Posterior vena cava (tissue), 2 donors: Measurements from ENCODE around the gene OPN3. TPM values are rescaled to one million over a fixed set of nuclear protein-coding genes. Genes with fewer than 3 reads are reported as not detected.

ENCODE experiments used
- DNase-seq: peaks from one replicate; pipeline ENCODE4 v3.0.0-alpha.2; 2020; ENCODE audit warnings: low spot score
- intact Hi-C, 2 donors: fragments of 100-400 bp; cut with DNase I; formaldehyde crosslinking; loops; one replicate each; pipeline versions ENCODE4 v1.14.1 to v1.14.2; 2022 to 2023
- total RNA-seq, 2 donors: library from RNA; stranded (reverse); fragmentation: NEBNext Ultra II Directional; extraction: Animal tissue kit (Norgen Biotek cat#: 25700); gene quantifications; one replicate each; pipeline ENCODE4 v1.2.1, GENCODE V29; 2021
- donor health status: DM: yes; HTN: yes; CAD: no.
- donor health status: DM: yes; HTN: yes; CAD: no.

The OPN3 gene
- total RNA-seq, 2 donors from 2014 or later, result 4.0 to 4.1 TPM

GRCh38 chr1:241600496-241600901, 39.7 kb downstream of the OPN3 start:
- DNase-seq, result no peak
- intact Hi-C loops, result loop anchor here (10.0 kb wide), 2 partner anchors 254 to 414 kb away; no protein-coding TSS in a partner anchor

- no peak for DNase-seq
- intact Hi-C loops, result no loop called here
These were observed 41.9 kb downstream of the OPN3 start for GRCh38 chr1:241598249-241598648.

GRCh38 chr1:241596633-241597032, 43.5 kb downstream of the OPN3 start:
- intact Hi-C loops, result no loop called here
- DNase-seq, result no peak

- DNase-seq, result no peak
These were observed 47.0 kb downstream of the OPN3 start for GRCh38 chr1:241593186-241593585.

GRCh38 chr1:241592273-241592958, 47.8 kb downstream of the OPN3 start:
- intact Hi-C loops, result no loop called here
- no peak for DNase-seq

More at GRCh38 chr1:241593186-241593585, 47.0 kb downstream of the OPN3 start:
- intact Hi-C loops, result no loop called here

GRCh38 chr1:241591736-241592135, 48.4 kb downstream of the OPN3 start:
- intact Hi-C loops, result no loop called here
- DNase-seq, result no peak

- intact Hi-C loops, result no loop called here
- DNase-seq, result no peak
These were observed 48.9 kb downstream of the OPN3 start for GRCh38 chr1:241591317-241591716.

- no peak for DNase-seq
- intact Hi-C loops, result no loop called here
These were observed 49.5 kb downstream of the OPN3 start for GRCh38 chr1:241590719-241591118.

- no peak for DNase-seq
- intact Hi-C loops, result no loop called here
These were observed 50.6 kb downstream of the OPN3 start for GRCh38 chr1:241589521-241589920.

GRCh38 chr1:241586905-241587512, 53.2 kb downstream of the OPN3 start:
- DNase-seq, result no peak
- intact Hi-C loops, result no loop called here

GRCh38 chr1:241582921-241583321, 57.2 kb downstream of the OPN3 start:
- no peak for DNase-seq
- intact Hi-C loops, result no loop called here

- intact Hi-C loops, result no loop called here
- no peak for DNase-seq
These were observed 60.7 kb downstream of the OPN3 start for GRCh38 chr1:241579434-241579833.

GRCh38 chr1:241574154-241574553, 66.0 kb downstream of the OPN3 start:
- no peak for DNase-seq
- intact Hi-C loops, result no loop called here

GRCh38 chr1:241569848-241570247, 70.3 kb downstream of the OPN3 start:
- DNase-seq, result no peak
- intact Hi-C loops, result no loop called here

GRCh38 chr1:241560849-241561187, 79.4 kb downstream of the OPN3 start:
- DNase-seq, result no peak
- intact Hi-C loops, result no loop called here

GRCh38 chr1:241560146-241560848, 79.9 kb downstream of the OPN3 start:
- intact Hi-C loops, result no loop called here
- DNase-seq, result no peak

GRCh38 chr1:241557551-241558193, 82.5 kb downstream of the OPN3 start:
- no peak for DNase-seq
- intact Hi-C loops, result no loop called here

- no peak for DNase-seq
- intact Hi-C loops, result no loop called here
These were observed 83.1 kb downstream of the OPN3 start for GRCh38 chr1:241557031-241557430.

GRCh38 chr1:241555526-241555925, 84.6 kb downstream of the OPN3 start:
- intact Hi-C loops, result no loop called here

GRCh38 chr1:241553886-241554592, 86.1 kb downstream of the OPN3 start:
- intact Hi-C loops, result no loop called here
- DNase-seq, result no peak

More at GRCh38 chr1:241555526-241555925, 84.6 kb downstream of the OPN3 start:
- DNase-seq, result no peak
